HL-60 (cell line): ENCODE results near the gene HIGD1A.

Source experiments
- POLR2AphosphoS5 ChIP-seq: IDR thresholded peaks from 2 replicates; pipeline ENCODE4 v1.6.1; 2012; ENCODE audit warnings: low read depth
- TF ChIP-seq, protein P1 (sequence below): IDR thresholded peaks from one replicate; pipeline ENCODE4 v1.5.1; 2011; ENCODE audit warnings: low read length, control low read depth, inconsistent platforms; ENCODE audit not compliant: insufficient read depth
- TF ChIP-seq, protein P2 (sequence below): IDR thresholded peaks from 2 replicates; pipeline ENCODE4 v1.6.1; 2012; ENCODE audit warnings: low read depth; ENCODE audit not compliant: insufficient replicate concordance

DNA sequence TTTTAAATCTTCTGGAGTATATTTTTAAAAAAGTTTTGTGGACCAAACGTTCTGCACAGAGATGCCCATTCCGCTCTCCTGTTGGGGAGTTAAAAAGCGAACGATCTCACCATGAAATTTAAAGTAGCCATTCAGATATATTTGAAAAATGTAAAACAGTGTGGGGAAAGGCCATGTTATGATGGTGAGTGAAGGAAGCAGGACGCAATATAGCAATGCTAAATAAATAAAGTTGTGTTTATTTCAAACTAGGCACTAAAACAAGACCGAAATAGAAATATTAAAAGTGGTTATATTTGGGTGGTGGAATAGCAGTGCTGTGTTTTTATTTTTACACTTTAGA, 30.9 kb downstream of the HIGD1A start:
- TF ChIP-seq, protein P1, sequence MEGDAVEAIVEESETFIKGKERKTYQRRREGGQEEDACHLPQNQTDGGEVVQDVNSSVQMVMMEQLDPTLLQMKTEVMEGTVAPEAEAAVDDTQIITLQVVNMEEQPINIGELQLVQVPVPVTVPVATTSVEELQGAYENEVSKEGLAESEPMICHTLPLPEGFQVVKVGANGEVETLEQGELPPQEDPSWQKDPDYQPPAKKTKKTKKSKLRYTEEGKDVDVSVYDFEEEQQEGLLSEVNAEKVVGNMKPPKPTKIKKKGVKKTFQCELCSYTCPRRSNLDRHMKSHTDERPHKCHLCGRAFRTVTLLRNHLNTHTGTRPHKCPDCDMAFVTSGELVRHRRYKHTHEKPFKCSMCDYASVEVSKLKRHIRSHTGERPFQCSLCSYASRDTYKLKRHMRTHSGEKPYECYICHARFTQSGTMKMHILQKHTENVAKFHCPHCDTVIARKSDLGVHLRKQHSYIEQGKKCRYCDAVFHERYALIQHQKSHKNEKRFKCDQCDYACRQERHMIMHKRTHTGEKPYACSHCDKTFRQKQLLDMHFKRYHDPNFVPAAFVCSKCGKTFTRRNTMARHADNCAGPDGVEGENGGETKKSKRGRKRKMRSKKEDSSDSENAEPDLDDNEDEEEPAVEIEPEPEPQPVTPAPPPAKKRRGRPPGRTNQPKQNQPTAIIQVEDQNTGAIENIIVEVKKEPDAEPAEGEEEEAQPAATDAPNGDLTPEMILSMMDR, result no peak
- TF ChIP-seq, protein P2, sequence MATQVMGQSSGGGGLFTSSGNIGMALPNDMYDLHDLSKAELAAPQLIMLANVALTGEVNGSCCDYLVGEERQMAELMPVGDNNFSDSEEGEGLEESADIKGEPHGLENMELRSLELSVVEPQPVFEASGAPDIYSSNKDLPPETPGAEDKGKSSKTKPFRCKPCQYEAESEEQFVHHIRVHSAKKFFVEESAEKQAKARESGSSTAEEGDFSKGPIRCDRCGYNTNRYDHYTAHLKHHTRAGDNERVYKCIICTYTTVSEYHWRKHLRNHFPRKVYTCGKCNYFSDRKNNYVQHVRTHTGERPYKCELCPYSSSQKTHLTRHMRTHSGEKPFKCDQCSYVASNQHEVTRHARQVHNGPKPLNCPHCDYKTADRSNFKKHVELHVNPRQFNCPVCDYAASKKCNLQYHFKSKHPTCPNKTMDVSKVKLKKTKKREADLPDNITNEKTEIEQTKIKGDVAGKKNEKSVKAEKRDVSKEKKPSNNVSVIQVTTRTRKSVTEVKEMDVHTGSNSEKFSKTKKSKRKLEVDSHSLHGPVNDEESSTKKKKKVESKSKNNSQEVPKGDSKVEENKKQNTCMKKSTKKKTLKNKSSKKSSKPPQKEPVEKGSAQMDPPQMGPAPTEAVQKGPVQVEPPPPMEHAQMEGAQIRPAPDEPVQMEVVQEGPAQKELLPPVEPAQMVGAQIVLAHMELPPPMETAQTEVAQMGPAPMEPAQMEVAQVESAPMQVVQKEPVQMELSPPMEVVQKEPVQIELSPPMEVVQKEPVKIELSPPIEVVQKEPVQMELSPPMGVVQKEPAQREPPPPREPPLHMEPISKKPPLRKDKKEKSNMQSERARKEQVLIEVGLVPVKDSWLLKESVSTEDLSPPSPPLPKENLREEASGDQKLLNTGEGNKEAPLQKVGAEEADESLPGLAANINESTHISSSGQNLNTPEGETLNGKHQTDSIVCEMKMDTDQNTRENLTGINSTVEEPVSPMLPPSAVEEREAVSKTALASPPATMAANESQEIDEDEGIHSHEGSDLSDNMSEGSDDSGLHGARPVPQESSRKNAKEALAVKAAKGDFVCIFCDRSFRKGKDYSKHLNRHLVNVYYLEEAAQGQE, result no peak
- TF ChIP-seq POLR2AphosphoS5, result no peak
